A204.1 (cell line): ENCODE results near the gene CLASP2.
"Not testable (repeated sequence)": the region's sequence is repeated elsewhere in the genome, so short reads cannot be mapped to it uniquely, and the experiment has no call there.

ENCODE experiments used
- FAIRE-seq: peaks from 2 replicates; lab custom pipeline; 2012; peaks lifted over from hg19 to GRCh38; lab: Jason Lieb, UNC

CLASP2 gene

GRCh38 chr3:33717866-33718594 is at the start of gene CLASP2:
TSS of gene CLASP2 (minus strand) at chr3:33718254. CDS start at chr3:33718002, 252 bp downstream.
- FAIRE-seq, result no peak

- FAIRE-seq, result no peak
These were observed 40.8 kb upstream of the CLASP2 start for GRCh38 chr3:33758864-33759263.

- no peak for FAIRE-seq
These were observed 40.2 kb upstream of the CLASP2 start for GRCh38 chr3:33758281-33758680.

GRCh38 chr3:33754391-33754790 is 36.3 kb upstream of the CLASP2 start:
- not testable (repeated sequence) for FAIRE-seq

- FAIRE-seq, result no peak
These were observed 33.3 kb upstream of the CLASP2 start for GRCh38 chr3:33751336-33751735.

DNA sequence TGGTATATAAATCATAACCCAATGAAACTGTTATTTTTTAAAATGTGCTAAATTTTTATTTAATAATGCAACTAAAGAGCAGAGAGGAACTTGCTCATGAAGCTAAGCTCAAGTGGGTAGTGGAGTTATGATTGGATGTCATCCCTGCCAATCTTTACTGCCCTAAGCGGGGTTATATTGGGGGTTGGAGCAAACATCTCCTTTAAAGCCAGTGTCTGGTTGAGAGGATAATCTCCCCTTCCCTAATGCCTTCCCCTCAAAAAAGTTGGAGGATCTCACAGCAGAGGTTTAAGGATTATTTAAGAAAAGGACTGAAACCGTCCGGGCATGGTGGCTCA is 32.1 kb upstream of the CLASP2 start:
- no peak for FAIRE-seq

- FAIRE-seq, result no peak
These were observed 31.6 kb upstream of the CLASP2 start for GRCh38 chr3:33749546-33750210.

DNA sequence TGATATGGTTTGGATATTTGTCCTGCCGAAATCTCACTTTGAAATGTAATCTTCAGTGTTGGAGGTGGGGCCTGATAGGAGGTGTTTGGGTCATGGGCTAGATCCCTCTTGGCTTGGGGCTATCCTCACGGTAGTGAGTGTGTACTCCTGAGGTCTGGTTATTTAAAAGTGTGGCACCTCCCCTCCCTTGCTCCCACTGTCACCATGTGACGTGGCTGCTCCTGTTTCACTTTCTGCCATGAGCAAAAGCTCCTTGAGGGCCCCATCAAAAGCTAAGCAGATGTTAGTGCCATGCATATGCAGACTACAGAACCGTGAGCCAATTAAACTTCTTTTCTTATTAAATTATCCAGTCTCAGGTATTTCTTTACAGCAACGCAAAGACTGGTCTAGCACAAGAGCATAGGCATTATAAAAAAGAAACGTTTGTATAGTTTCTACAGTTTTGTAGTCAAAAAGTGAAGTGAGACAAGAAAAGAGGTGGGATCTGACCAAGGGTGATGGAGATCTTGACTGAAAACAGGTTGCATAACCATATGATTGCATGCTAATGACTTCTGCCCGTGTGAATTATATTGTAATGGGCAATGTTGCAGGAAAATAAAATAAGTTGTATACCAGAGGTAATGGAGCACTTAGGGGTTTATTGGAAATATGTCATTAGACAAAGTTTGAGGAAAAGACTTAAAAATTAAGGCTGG is 28.5 kb upstream of the CLASP2 start:
- no peak for FAIRE-seq

- no peak for FAIRE-seq
These were observed 19.1 kb upstream of the CLASP2 start for GRCh38 chr3:33737146-33737545.

- FAIRE-seq, result no peak
These were observed 14.3 kb upstream of the CLASP2 start for GRCh38 chr3:33732394-33732793.

DNA sequence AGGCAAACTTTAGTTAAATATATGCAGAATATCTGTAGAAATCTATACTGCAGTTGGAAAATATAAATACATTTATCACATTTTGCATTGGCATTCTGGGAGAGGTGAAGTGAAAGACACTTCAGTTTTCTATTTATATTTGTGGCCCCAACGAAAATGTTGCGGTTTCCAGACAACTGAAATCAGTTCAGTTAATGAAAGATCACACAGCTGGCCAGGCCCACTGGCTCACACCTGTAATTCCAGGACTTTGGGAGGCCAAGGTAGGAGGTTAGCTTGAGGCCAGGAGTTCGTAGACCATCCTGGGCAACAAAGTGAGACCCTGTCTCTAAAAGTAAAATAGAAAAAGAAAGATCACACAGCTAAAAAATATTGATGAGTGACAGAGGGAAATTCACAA is 11.9 kb upstream of the CLASP2 start:
- FAIRE-seq, result no peak

DNA sequence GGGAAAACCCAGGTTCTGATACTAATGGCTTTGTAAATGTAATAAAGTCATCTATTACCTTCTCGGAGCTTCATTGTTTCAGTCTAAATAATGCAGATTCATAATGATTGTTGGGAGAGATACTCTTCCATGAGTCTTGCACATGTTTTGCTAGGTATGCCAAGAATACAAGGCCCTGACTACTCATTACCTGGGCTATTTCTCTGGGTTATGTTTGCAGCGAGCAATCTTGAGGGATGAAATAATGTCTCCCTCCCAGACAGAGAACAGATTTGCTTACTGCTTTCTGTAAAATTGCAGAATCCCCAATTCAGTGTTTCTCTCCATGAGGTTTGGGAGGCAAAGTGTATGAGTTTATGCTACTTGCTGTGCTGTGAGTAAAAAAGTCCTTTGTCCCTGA is 6.2 kb upstream of the CLASP2 start:
- FAIRE-seq, result no peak

- no peak for FAIRE-seq
These were observed 4.7 kb upstream of the CLASP2 start for GRCh38 chr3:33722626-33723370.

- no peak for FAIRE-seq
These were observed 4.1 kb upstream of the CLASP2 start for GRCh38 chr3:33722191-33722590.

DNA sequence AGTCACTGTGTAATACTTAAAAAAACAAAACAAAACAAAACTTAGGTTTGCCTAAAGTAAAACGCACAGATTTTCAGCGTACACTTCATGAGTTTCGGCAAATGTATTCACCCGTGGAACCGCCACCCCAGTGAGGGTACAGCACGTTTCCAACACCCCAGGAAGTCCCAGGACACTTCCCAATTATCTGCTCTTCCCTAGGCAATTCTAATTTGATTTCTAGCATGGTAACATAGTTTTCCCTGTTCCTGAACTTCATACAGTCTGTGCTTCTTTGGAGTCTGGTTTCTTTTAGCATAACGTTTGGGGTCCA is 497 bp upstream of the CLASP2 start:
- FAIRE-seq, result no peak

- no peak for FAIRE-seq
These were observed 513 bp downstream of the CLASP2 start for GRCh38 chr3:33717616-33717865.

GRCh38 chr3:33716227-33716626 is 1.8 kb downstream of the CLASP2 start:
- no peak for FAIRE-seq

DNA sequence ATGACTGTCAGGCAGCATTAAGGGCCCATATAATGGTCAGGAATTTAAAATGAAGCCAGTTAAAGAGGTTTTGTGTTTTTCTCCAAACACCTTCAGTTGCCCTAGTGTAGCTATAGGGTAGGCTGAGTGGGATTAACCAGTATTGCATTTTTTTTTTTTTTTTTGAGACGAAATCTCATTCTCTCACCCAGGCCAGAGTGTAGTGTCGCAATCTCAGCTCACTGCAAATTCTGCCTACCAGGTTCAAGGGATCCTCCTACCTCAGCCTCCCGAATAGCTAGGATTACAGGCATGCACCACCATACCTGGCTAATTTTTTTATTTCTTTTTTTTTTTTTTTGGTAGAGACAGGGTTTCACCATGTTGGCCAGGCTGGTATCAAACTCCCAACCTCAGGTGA is 7.0 kb downstream of the CLASP2 start:
- no peak for FAIRE-seq

- no peak for FAIRE-seq
These were observed 12.0 kb downstream of the CLASP2 start for GRCh38 chr3:33706056-33706455.

- FAIRE-seq, result no peak
These were observed 13.2 kb downstream of the CLASP2 start for GRCh38 chr3:33704891-33705290.

GRCh38 chr3:33699275-33699674 is 18.8 kb downstream of the CLASP2 start:
- FAIRE-seq, result no peak

- FAIRE-seq, result no peak
These were observed 23.1 kb downstream of the CLASP2 start for GRCh38 chr3:33694944-33695343.

DNA sequence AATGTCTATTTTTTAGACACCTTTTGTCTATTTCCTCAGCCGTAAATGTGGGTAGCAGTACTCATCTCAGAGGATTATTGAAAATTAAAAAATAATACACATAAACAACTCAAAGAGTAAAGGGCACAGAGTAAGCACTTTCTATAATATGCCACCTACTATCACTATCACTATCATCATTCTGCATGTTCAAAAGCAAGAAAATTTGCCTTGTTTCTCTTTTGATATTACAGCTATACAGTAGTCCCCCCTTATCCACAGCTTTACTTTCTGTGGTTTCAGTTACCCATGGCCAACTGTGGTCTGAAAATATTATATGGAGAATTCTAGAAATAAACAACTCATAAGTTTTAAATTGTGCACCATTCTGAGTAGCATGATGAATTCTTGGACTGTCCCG is 27.7 kb downstream of the CLASP2 start:
- FAIRE-seq, result no peak
